EL (cell line): ENCODE measurements around the gene ABCB1.

Source experiments
- DNase-seq: peaks from one replicate; pipeline ENCODE4 v3.0.0-alpha.2; 2016

ABCB1 gene

DNA sequence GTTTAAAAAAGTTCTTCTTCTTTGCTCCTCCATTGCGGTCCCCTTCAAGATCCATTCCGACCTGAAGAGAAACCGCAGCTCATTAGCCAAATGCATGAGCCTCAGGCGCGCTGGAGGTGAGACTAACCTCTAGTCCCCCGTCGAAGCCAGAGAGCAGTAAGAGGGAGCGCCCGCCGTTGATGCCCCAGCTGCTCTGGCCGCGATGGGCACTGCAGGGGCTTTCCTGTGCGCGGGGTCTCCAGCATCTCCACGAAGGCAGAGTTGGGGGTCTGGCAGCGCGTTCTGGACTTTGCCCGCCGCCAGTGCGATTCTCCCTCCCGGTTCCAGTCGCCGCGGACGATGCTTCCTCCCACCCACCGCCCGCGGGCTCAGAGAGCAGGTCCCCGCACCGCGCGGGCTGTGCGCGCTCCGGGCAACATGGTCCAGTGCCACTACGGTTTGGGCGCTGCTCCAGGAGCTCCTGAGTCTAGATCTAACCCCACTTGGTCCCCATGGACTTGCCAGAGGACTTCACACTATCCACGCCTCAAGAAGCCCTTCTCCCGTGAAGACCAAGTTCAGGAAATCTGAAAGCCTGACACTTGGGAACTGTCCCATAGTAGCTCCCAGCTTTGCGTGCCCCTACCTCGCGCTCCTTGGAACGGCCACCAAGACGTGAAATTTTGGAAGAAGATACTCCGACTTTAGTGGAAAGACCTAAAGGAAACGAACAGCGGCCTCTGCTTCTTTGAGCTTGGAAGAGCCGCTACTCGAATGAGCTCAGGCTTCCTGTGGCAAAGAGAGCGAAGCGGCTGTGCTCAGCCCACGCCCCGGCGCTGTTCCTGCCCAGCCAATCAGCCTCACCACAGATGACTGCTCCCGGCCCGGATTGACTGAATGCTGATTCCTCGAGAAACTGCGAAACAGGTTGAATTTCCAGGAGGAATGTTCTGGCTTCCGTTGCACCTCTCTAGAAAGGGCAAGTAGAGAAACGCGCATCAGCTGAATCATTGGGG, at the start of gene ABCB1:
ABCB1 (minus strand) TSS at position 755 of the 995 bp plus-strand sequence; CDS start at position 55, 700 bp downstream.
- peak; percentile 54 for DNase-seq

DNA sequence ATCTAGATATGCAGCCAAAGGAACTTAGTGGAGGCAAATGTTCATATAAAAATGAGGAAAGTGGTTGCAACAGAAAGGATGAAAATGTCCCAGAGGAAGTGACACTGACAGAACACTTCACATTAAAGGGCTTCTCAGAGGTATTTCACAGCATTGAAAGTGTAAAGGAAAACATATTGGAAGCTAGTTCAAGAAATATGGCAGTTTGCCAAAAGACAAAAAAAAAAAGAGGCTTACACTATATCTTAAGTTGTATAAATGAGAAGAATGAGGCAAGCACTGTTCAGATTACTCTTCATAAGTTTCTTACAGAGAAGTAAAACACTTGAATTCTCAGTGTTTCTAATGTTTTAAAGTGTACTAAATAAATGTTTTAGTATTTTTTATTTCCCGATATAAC, 47.6 kb upstream of the ABCB1 start:
- no peak for DNase-seq

DNA sequence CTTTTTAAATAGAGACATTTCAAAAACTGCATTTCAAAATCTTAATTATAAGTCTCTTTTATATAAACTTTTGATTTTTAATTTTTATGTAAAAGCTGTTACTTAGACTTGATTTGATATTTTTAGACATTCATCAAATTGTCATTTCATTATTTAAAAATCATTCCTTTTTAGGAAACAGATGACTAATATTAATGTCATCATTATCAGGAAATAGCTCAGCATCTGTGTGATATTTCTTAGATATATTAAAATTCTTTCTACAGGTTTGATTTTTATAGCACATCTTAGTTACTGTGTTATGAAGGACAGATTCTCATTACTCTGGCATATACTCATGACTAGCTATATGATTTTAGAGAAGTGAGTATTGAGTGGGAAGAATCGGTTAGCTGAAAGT, 44.8 kb upstream of the ABCB1 start:
- DNase-seq, result no peak

DNA sequence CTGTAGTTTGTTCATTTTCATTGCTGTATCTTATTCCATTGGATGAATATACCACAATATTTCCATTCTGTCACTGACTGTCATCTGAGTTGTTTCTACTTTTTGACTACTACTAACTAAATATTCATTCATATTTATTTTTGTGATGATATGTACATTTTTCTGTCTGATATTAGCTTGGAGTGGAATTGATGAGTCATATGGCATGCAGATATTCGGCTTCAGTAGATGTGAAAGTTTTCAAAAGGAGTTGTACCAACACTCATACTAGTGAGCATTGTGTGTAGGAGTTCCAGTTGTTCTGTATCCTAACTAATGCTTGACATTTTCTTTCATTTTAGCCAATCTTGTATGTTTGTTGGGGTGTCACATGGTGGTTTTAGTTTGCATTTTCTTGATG, 35.2 kb upstream of the ABCB1 start:
- DNase-seq, result no peak

DNA sequence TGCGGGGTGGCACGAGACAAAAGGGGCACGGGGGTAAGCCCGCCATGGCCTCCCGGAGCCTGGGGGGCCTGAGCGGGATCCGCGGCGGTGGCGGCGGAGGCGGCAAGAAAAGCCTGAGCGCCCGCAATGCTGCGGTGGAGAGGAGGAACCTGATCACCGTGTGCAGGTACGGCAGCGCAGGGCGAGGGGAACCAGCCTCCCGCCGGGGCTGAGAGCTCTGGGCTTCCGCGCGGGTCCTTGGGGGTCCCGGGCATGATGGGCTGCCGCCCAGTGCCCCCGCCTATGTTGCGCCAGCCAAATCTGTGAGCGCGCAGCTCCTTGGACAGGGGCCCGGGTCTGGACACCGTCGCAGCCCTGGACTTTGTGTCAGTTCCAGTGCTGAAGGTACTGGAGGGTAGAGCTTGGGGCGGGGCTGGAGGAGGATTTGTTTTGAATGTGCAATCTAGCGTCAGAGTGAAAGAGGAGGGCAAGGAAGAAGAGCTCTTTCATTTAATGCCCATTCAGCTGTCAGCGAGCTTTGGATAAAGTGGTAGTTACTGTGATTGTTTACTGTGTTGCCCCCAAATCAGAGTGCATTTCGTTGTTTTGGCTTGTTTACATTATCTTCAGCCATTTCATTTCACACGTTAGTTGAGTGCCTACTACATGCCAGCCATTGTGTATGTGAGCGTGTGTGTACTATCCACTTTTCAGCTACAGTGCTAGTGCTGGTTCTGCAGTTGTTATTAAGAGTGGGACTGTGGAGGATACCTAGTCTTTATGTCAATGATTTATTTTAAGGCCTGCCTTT, 28.3 kb upstream of the ABCB1 start:
- DNase-seq, result peak; percentile 10

DNA sequence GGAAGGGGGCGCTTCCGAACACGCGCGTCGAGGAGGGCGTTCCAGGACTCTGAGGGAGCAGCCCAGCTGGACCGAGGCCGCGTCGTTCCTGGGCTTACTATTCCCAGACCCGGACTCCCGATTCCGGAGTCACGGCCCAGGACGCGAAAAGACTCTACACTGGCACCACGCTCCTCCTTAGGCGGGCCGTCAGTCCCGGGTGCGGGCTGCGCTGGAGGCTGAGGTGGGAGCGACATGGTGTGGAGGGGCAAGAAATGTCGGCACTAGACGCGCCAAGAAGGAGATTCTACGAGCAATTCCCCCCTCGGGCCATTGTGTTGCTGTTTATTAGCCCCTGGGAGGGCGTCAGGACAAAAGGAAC, 26.9 kb upstream of the ABCB1 start:
- peak; percentile 6 for DNase-seq

DNA sequence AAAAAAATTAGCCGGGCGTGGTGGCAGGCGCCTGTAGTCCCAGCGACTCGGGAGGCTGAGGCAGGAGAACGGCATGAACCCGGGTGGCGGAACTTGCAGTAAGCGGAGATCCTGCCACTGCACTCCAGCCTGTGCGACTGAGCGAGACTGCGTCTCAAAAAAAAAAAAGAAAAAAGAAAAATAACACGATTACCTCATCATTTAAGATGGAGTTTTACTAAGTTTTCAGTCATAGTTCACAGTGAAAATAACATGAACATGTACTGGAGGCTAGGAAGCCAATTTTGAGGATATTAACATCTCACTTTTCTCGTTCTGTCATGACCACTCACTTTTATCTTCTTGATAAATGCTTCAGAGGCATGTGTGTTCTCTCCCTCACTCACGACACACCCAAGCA, 24.4 kb upstream of the ABCB1 start:
- no peak for DNase-seq

DNA sequence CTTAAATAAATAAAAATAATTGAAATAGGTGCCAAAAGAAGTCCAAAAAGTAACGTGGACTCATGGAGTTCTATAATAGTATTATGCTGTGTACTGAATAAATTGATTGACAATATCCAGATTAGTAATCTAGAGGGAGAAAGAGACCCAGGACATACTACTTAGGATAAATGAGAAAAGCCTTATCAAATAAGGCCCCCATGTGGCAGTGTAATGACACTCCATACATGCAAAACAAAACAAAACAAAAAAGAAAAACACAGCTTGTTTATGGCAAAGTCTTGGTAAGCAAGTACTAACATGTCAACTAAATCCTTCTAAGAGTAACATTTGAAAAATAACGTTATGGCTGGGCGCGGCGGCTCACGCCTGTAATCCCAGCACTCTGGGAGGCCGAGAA, 23.9 kb upstream of the ABCB1 start:
- no peak for DNase-seq

DNA sequence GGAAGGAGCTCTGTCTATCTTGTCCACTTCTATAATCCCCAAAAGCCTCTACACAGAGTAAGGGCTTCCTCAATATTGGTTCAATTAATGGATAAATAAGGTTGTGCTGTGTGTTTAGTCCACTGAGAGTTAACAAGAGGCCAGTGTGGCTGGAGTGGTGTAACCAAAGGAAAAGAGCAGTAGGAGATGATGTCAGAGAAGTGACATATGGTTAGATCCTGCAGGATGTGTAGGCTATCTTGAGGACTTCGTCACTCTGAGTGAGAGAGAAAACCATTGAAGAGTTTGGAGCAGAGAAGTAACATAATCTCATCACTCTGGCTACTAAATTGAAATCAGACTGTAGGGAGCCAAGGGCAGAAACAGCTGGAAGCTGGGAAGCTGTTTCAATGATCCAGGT, 14.5 kb upstream of the ABCB1 start:
- no peak for DNase-seq

DNA sequence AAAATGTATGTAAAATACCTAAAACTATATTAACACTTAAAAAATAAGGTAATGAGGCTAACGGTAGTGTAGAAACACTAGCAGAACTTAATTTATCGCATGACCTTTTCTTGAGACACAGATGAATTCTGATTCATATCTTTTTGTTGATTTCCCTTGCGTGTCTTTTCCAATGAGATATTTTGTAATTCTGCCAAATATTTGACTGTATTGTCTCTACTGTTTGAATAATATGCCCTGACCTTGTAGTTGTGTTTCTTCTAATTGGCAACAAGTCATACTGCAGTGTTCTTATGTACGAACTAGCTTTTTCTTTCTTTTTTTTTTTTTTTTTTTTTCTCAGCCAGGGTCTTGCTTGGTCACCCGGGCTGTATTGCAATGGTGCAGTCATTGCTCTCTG, 9.2 kb upstream of the ABCB1 start:
- DNase-seq, result no peak

DNA sequence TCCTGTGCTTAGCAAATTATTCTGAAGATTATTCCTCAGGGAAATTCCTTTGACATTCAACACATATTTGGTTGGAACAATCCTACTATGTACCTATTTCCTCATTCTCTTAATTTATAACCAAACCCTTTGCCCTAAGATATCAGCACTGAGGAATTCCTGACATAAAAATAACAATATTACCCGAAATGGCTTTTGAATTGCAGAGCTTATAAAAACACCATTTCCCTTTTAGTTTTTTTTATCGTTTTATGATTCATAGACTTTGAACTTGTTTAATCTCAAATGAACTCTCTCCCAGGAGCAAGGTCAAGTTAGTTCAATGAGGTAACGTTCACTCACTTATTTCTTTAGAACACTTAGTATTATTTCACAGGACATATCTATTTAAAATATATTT, 7.7 kb upstream of the ABCB1 start:
- DNase-seq, result no peak

DNA sequence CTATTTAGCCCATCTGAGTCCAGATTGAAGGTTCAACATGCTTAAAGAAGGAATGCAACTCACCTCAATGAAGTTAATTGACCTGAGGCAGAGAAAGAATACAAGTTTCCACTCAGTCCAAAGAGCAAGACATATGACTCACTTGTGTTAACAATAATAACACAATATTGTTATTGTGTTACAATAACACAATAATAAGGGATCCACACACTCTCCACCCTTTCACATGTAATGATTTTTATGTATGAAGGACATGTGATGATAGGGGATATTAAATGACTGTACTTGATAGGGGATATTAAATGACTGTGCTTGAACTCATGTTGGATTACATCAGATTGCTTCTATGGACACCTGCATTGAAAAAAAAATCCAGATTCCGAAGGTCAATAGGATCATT, 3.6 kb upstream of the ABCB1 start:
- no peak for DNase-seq

DNA sequence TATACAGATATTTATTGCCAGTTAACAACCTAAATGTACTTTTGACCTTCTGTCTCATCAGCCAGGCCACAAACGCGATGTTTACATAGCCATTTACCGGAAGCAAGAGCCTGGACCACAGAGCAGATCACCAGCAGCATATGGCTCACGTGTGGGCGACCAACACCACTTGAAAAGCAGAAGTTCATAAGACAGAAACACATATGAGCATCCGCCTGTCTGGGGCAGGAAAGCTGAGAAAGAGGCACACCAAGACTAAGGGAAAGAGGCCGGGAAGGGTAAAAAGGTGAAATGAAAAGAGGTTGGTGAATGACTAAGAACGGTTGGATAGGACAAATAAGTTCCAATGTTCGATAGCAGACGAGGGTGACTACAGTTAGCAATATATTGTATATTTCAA, 1.3 kb downstream of the ABCB1 start:
- DNase-seq, result no peak

DNA sequence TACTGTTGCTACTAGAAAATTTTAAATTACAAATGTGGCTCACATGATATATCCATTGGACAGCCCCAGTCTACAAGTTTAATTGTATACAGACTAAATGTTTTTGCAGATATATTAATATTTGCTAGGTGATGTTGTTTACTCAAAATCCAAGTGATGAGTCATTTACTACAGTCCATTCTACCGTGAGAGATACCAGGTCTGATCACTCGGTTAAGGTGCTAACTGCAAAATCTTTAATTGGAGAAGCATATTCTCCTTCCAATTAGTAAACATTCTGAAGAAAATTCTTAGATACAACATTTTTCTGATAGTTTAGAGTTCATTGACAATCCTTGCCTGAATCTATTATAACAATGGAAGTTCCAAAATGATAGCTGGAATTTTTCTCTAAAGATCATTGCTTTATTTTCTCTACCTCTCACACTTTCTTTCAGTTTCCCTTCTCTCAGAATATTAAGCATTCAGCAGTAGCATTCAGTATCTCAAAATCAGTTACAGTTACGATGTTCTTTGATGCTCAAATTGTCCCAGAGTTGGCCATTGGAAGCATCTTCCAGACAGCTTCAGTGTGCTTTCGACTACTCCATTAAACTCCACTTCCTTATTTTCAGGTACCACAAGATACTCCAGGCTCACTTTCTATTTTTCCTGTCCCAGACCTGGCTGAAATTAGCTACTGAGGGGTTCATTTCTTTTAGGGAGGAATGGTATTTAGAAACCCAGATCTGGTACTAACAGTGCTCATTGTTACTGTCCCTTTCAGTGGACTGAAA, 2.3 kb downstream of the ABCB1 start:
- DNase-seq, result no peak

DNA sequence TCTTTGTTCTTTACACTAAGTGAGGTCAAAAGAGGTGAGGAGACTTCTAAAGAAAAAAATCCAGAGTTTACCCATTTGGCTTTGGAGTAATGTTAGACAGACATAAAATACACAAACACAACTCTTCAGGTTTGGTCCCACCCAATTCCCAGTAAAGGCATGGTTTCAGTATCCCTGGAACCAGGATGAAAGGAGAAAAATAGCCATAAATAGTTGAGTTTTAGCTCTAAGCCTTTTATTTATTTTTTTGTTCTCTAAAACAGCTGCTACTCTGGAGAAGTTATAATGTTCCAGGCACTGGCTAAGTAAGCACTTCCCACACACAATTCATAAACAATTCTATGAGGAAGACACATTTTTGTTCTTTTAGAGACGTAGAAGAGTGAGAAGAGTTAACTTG, 4.0 kb downstream of the ABCB1 start:
- DNase-seq, result no peak

DNA sequence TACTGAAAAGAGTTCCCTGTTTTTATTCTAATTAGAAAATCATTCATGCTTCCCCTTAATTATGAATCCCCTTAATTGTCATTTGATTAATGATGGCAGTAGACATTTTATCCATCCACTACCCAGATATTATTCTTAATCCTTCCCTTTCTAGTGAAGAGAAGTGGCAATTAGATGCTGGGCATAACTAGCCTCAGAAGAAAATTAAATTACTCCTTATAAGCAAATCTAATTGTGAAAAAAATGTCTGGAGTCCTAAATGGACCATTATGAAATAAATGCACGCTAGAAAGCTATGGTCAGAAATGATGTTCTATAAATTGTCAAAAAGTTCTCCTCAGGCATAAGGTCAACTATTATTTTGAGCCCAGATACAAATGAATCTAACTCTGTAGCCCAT, 4.5 kb downstream of the ABCB1 start:
- no peak for DNase-seq

DNA sequence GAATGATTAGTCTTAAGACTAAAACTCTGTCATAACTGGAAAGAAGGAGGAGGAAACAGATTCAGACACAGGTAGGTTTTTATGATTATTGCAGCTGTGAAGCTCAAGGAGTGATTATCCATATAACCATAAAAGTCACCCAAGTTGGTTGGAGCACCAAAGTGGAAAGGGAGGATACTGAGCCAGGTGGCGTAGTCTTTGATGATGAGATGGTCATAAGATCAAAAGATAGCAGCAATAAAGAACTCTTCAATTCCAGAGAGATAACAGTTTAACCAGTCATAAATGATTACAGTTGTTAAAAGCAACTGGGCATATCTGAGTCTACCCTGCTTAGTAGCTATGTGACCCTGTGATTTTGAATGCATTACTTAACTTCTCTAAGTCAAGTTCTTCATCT, 8.4 kb downstream of the ABCB1 start:
- DNase-seq, result no peak

DNA sequence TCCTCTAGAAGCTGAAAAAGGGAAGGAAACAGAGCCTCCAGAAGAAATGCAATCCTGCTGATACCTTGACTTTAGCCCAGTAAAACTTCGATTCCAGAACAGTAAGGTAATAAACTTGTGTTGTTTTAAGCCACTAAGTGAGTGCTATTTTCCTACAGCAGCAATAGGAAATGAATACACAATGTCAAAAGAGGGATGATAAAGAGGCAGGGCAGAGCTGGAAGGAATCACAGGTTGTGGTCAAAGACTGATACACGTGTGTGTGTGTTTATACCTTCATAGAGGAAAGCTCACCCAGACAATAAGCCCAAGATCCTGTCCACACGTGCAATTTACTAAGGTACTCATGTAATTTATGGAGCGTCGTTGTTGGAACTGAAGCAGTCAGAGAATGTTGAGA, 9.5 kb downstream of the ABCB1 start:
- no peak for DNase-seq

DNA sequence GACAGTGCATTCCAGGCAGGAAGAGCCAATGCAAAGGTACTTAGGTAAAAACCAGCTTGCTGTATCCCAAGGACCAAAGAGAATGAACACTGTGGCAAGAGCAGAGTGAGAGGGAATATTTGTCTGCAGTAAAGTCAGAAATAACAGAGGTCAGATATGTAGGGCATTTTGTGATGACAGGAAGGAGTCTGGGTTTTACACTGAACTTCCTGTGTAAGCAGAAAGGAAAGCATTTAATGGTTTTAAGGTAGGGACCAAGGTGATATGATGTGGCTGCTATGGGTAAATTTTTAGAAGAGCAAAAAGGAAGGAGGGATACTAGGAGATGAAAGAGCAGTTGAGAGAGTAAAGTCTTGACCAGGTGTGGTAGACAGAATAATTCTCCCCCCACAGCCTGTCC, 10.1 kb downstream of the ABCB1 start:
- DNase-seq, result no peak

DNA sequence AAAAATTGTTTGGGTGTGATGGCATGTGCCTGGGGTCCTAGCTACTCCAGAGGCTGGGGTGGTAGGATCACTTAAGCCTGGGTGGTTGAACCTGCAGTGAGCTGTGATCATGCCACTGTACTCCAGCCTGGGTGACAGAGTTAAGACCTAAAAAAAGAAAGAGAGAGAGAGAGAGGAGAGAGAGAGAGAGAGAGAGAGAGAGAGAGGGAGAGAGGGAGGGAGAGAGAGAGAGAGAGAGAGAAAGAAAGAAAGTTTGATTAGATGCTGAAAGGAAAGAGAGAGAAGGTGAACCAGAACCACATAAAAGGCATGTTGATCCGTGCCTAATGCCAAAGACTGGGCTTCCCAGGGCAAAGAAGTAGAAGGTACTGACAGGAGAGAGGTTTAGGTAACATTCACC, 11.1 kb downstream of the ABCB1 start:
- DNase-seq, result no peak

DNA sequence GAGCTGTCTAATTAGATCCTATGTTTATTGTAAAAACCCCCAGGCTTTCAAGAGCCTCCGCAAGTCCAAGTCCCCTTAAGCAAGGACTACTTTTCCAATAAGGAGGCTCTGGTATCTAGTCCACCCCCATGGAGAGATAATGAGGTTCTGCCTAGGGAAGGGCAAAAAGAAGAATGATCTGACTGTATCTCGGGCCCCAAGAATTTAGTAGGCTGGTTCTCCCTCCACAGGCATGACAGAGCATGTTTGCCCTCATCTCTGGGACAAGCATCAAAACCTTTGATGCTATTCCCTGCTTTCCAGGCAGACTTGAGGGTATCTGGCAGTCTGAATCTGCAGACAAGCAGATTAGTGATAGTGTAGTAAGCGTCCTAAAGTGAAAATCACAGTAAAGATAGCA, 19.0 kb downstream of the ABCB1 start:
- DNase-seq, result no peak

DNA sequence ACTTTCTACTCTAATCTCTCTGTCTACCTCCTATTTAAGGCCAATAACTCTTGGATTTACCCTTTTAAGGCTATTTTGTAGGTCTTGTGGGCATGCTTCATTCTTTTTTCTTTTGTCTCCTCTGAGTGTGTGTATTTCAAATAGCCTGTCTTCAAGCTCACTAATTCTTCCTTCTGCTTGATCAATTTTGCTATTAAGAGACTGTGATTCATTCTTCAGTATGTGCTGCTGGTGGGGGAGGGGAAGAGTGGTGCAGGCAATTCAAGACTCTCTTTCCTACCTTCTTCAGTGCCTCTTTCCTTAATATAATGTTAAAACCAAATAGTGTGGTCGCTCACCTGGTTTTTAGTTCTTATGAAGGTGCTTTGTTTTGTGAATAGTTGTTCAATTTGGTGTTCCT, 20.0 kb downstream of the ABCB1 start:
- no peak for DNase-seq

DNA sequence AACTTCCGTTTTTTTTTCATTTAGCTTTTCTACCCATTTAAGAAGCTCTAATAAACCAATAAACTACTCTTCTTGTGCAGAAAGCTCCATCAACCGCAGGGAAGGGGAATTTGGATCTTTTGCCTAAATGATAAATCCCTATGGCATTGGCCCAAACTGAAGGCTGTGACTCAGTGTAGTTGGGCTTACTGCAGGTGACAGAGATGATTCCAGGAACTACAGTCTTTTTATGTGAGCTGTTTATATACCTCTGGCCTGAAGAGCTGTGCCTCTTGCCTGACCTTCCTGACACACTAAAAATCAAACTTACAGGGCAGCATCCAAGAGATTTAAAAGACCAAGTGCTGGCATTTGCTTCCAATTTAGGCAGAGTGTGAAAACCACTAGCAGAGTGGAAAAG, 25.2 kb downstream of the ABCB1 start:
- peak; percentile 7 for DNase-seq
